HEK293 (cell line): Measurements from ENCODE around the gene UNC45B.

Experiments used
- CTCF ChIA-PET: fragments of 350-600 bp; formaldehyde crosslinking; extraction: SDS; loops from one replicate; lab custom pipeline; 2021; ENCODE audit warnings: antibody characterized with exemption; lab: Yijun Ruan, JAX
- POLR2A ChIA-PET: fragments of 300-600 bp; formaldehyde crosslinking; extraction: SDS; loops from one replicate; lab custom pipeline; 2020; ENCODE audit warnings: antibody characterized with exemption, inconsistent platforms; lab: Yijun Ruan, JAX
- H3K27ac ChIP-seq: fragments of 200-500 bp; sonication (Bioruptor generic); 2 replicates; pipeline ENCODE4 v1.5.1; 2014; ENCODE audit warnings: low read depth, low read length, control low read depth, inconsistent platforms; ENCODE audit errors: extremely low read depth
- H3K36me3 ChIP-seq, 2 experiments: fragments of 200-500 bp in 1 of 2; sonication (Bioruptor generic) in 1 of 2; 1 replicate in 1 of 2; 2 replicates in 1 of 2; pipeline ENCODE4 v1.5.1; 2014 to 2017; ENCODE audit warnings: inconsistent platforms in 2 of 2, low read length in 2 of 2; ENCODE audit not compliant: control insufficient read depth in 2 of 2, insufficient read depth in 1 of 2
- H3K4me1 ChIP-seq: fragments of 200-500 bp; sonication (Bioruptor generic); 2 replicates; pipeline ENCODE4 v1.5.1; 2014; ENCODE audit warnings: mild to moderate bottlenecking, low read length, inconsistent platforms; ENCODE audit not compliant: control insufficient read depth, insufficient read depth
- H3K4me3 ChIP-seq: 2 replicates; pipeline ENCODE4 v1.5.1; 2011; ENCODE audit warnings: low read depth, mild to moderate bottlenecking, control low read depth, low read length, moderate library complexity
- H3K9me3 ChIP-seq: fragments of 200-500 bp; sonication (Bioruptor generic); 2 replicates; pipeline ENCODE4 v1.5.1; 2014; ENCODE audit warnings: low read depth, low read length, inconsistent platforms; ENCODE audit not compliant: control insufficient read depth, insufficient read depth
- GLI4 ChIP-seq: fragments of 450-650 bp; formaldehyde crosslinking; IDR thresholded peaks from 2 replicates; pipeline ENCODE4 v1.5.1; 2016; ENCODE audit warnings: missing biosample characterization, missing genetic modification characterization
- KLF9 ChIP-seq: fragments of 450-650 bp; formaldehyde crosslinking; IDR thresholded peaks from 2 replicates; pipeline ENCODE4 v1.5.1; 2016; ENCODE audit warnings: missing biosample characterization, missing genetic modification characterization, low read depth
- MEIS1 ChIP-seq: sonication (generic); formaldehyde crosslinking; IDR thresholded peaks from 2 replicates; pipeline ENCODE4 v1.8.1; 2022; ENCODE audit warnings: missing genetic modification reagents, mild to moderate bottlenecking, borderline replicate concordance
- MYNN ChIP-seq: fragments of 450-650 bp; formaldehyde crosslinking; IDR thresholded peaks from 2 replicates; pipeline ENCODE4 v1.5.1; 2016; ENCODE audit warnings: missing biosample characterization, missing genetic modification characterization, borderline replicate concordance
- REPIN1 ChIP-seq: fragments of 450-650 bp; formaldehyde crosslinking; IDR thresholded peaks from 2 replicates; pipeline ENCODE4 v1.5.1; 2017; ENCODE audit warnings: missing biosample characterization, missing genetic modification characterization, low read depth
- SALL2 ChIP-seq: fragments of 450-650 bp; formaldehyde crosslinking; IDR thresholded peaks from 2 replicates; pipeline ENCODE4 v1.5.0; 2017; ENCODE audit warnings: missing biosample characterization, mild to moderate bottlenecking, missing genetic modification characterization, borderline replicate concordance
- ZBTB21 ChIP-seq: fragments of 450-650 bp; formaldehyde crosslinking; IDR thresholded peaks from 2 replicates; pipeline ENCODE4 v1.5.1; 2017; ENCODE audit warnings: missing biosample characterization, missing genetic modification characterization
- ZFP41 ChIP-seq: fragments of 450-650 bp; formaldehyde crosslinking; IDR thresholded peaks from 2 replicates; pipeline ENCODE4 v1.5.1; 2016; ENCODE audit warnings: missing biosample characterization, missing genetic modification characterization, borderline replicate concordance
- ZNF10 ChIP-seq: fragments of 450-650 bp; formaldehyde crosslinking; IDR thresholded peaks from 2 replicates; pipeline ENCODE4 v1.5.1; 2017; ENCODE audit warnings: missing biosample characterization, missing genetic modification characterization
- ZNF112 ChIP-seq: fragments of 450-650 bp; formaldehyde crosslinking; IDR thresholded peaks from 2 replicates; pipeline ENCODE4 v1.5.0; 2017; ENCODE audit warnings: missing biosample characterization, missing genetic modification characterization
- ZNF133 ChIP-seq: fragments of 450-650 bp; formaldehyde crosslinking; IDR thresholded peaks from 2 replicates; pipeline ENCODE4 v1.5.1; 2016; ENCODE audit warnings: missing biosample characterization, missing genetic modification characterization
- ZNF157 ChIP-seq: fragments of 450-650 bp; formaldehyde crosslinking; IDR thresholded peaks from 2 replicates; pipeline ENCODE4 v1.5.1; 2016; ENCODE audit warnings: missing biosample characterization, missing genetic modification characterization
- ZNF274 ChIP-seq, 2 experiments: fragments of 200-500 bp in 1 of 2; fragments of 450-650 bp in 1 of 2; sonication (Bioruptor generic) in 1 of 2; formaldehyde crosslinking in 1 of 2; IDR thresholded peaks; 2 replicates each; pipeline versions ENCODE4 v1.5.1 to v1.6.1; 2014 to 2016; ENCODE audit warnings: borderline replicate concordance in 1 of 2, inconsistent platforms in 1 of 2, low read length in 1 of 2, missing biosample characterization in 1 of 2, missing genetic modification characterization in 1 of 2
- ZNF302 ChIP-seq: fragments of 450-650 bp; formaldehyde crosslinking; IDR thresholded peaks from 2 replicates; pipeline ENCODE4 v1.5.1; 2016; ENCODE audit warnings: missing biosample characterization, missing genetic modification characterization, low read depth
- ZNF350 ChIP-seq: fragments of 450-650 bp; formaldehyde crosslinking; IDR thresholded peaks from 2 replicates; pipeline ENCODE4 v1.5.0; 2017; ENCODE audit warnings: missing biosample characterization, mild to moderate bottlenecking, missing genetic modification characterization
- ZNF37A ChIP-seq: fragments of 450-650 bp; IDR thresholded peaks from 2 replicates; pipeline ENCODE4 v1.5.1; 2018; ENCODE audit warnings: missing biosample characterization, missing genetic modification characterization
- ZNF394 ChIP-seq: fragments of 450-650 bp; formaldehyde crosslinking; IDR thresholded peaks from 2 replicates; pipeline ENCODE4 v1.5.1; 2016; ENCODE audit warnings: missing biosample characterization, missing genetic modification characterization, mild to moderate bottlenecking, moderate library complexity, borderline replicate concordance
- ZNF488 ChIP-seq: fragments of 450-650 bp; formaldehyde crosslinking; IDR thresholded peaks from 2 replicates; pipeline ENCODE4 v1.5.1; 2016; ENCODE audit warnings: missing biosample characterization, missing genetic modification characterization
- ZNF529 ChIP-seq: fragments of 450-650 bp; formaldehyde crosslinking; IDR thresholded peaks from 2 replicates; pipeline ENCODE4 v1.5.1; 2017; ENCODE audit warnings: missing genetic modification characterization, missing biosample characterization; ENCODE audit not compliant: insufficient replicate concordance
- ZNF596 ChIP-seq: fragments of 450-650 bp; IDR thresholded peaks from 2 replicates; pipeline ENCODE4 v1.5.0; 2018; ENCODE audit warnings: missing biosample characterization, mild to moderate bottlenecking, missing genetic modification characterization, moderate library complexity
- ZNF629 ChIP-seq: fragments of 450-650 bp; formaldehyde crosslinking; IDR thresholded peaks from 2 replicates; pipeline ENCODE4 v1.5.1; 2017; ENCODE audit warnings: missing biosample characterization, missing genetic modification characterization
- ZSCAN5A ChIP-seq: fragments of 450-650 bp; formaldehyde crosslinking; IDR thresholded peaks from 2 replicates; pipeline ENCODE4 v1.5.1; 2016; ENCODE audit warnings: missing biosample characterization, missing genetic modification characterization

UNC45B gene

GRCh38 chr17:35121315-35121714 lies 26.3 kb upstream of the UNC45B start, which contains the start of gene FNDC8:
Gene FNDC8, plus strand, starts transcription at chr17:35121615. Its CDS starts 79 bp downstream, at chr17:35121694.
- Histone ChIP-seq H3K36me3 (peaks cover 0 to 8% of the 10 kb centered on the region in 2 experiments; a peak in 2 of 3 replicates), H3K27ac (no peak within 1 kb of the TSS), H3K9me3 (no peaks in the 10 kb centered on the region), H3K4me1 (peaks cover 5% of the 10 kb centered on the region), H3K4me3 (no peak within 1 kb of the TSS)
- CTCF ChIA-PET, result interaction anchor here (0.7 to 5.8 kb wide), 4 partner anchors 20 to 194 kb away, joined by 3 to 79 read pairs (median 10); no protein-coding TSS in a partner anchor
- POLR2A ChIA-PET, result no interaction called here
- TF ChIP-seq ZNF133 (no peak), ZFP41 (tag by site-specific recombination) (no peak), ZNF394 (tag by site-specific recombination) (no peak), ZNF629 (tag by site-specific recombination) (no peak), ZNF274 (IDR thresholded peaks at IDR 0.05; ENCODE audit: low read length) (no peak), ZNF274 (tag by site-specific recombination; IDR thresholded peaks at IDR 0.05; ENCODE audit: borderline replicate concordance) (no peak), MYNN (tag by site-specific recombination) (no peak), ZNF157 (tag by site-specific recombination) (no peak), ZSCAN5A (tag by site-specific recombination) (no peak), REPIN1 (no peak), SALL2 (tag by site-specific recombination) (no peak), ZNF596 (no peak), GLI4 (tag by site-specific recombination) (no peak), ZNF37A (no peak), KLF9 (tag by site-specific recombination) (no peak), ZNF10 (no peak), ZNF112 (no peak)

GRCh38 chr17:35127751-35128514 lies 19.7 kb upstream of the UNC45B start:
- Histone ChIP-seq H3K9me3 (no peaks in the 10 kb centered on the region), H3K27ac (no peak overlapping the region), H3K4me3 (no peak overlapping the region), H3K36me3 (peaks cover 0 to 32% of the 10 kb centered on the region in 2 experiments; a peak in 1 of 3 replicates), H3K4me1 (no peaks in the 10 kb centered on the region)
- no peak for TF ChIP-seq ZNF302 (tag by site-specific recombination)
- no peak for TF ChIP-seq ZNF350 (tag by site-specific recombination)
- no peak for TF ChIP-seq MEIS1 (CRISPR knock-in tag)
- TF ChIP-seq ZBTB21 (tag by site-specific recombination), result no peak
- TF ChIP-seq ZNF529 (tag by site-specific recombination), result no peak
- TF ChIP-seq ZNF488 (tag by site-specific recombination), result no peak
- POLR2A ChIA-PET, result interaction anchor here (0.5 to 1.2 kb wide), 4 partner anchors 9 to 448 kb away, joined by 3 to 5 read pairs (median 3); no protein-coding TSS in a partner anchor
- CTCF ChIA-PET, result interaction anchor here (0.6 to 1.6 kb wide), 6 partner anchors 9 to 207 kb away, joined by 3 to 4 read pairs (median 3); no protein-coding TSS in a partner anchor
